Measurements from ENCODE around the gene ADARB2.

The ADARB2 gene

DNA sequence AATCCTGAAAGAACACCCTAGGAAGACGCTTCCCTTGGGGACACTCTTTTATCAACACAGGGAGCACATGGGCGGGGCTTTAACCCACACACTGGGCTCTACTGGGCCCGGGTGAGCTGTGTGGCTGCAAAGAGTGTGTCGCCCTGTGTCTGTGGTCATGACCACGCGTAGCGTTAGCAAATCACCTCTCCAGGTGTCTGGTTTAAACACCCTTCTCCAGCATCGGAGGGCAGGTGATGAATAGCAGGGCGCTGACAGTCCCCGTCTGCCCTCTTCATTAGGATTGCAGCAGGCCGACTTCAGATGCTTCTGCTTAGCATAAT is 127.7 kb downstream of the ADARB2 start:
- no peak for DNase-seq

DNA sequence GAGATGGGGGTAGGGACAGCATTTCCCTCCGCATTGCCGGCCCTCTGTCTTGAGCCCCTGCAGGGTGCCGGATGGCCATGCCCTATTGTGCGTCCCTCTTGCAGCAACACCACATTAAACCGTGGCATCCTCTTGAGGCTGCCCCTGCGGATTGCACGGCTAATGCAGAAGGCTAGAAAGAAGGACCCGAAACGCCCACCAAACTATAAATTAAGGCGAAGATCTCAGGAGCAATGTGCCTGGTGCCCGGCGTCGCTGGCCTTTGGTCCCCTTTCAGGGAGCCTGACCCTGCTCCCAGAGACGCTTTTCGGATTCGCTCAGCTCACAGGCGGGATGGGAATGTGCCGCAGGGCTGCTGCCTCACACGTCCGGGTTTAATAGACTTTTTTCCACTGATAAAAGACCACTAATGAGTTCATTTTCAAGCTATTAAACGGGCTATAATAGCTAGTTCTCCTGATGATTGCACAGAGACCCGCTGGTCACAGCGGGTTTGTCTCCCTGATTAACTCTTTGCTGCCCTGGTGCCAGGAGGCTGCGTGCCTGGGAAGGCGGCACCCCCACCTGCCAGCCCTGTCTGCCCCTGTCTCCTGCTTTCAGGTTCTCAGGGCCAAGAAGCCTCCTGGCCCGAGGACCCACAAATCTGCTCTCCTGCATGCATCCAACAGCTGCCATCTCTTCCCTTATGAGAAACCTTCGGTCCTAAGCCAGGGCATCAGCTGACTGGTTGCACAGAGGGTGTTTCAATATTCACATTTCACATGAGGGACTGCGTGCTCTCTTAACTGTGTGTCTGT is 128.3 kb downstream of the ADARB2 start:
- DNase-seq = no peak

DNA sequence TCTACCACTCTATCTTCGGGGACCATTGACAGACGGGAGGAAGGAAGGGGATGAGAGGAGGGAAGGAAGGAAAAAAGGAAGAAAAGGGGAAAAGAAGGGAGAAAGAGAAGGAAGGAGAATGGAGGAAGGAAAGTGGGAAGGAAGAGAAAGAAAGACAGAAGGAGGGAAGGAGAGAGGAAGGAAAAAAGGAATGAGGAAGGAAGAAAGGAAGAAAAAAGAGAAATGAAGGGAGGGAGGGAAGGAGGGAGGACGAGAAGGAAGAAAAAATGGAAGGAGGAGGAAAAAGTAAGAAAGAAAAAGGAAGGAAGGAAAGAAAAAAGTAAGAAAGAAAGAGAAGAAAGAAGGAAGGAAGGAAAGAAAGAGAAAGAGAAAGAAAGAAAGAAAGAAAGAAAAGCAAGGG is 128.9 kb downstream of the ADARB2 start:
- DNase-seq = no peak

DNA sequence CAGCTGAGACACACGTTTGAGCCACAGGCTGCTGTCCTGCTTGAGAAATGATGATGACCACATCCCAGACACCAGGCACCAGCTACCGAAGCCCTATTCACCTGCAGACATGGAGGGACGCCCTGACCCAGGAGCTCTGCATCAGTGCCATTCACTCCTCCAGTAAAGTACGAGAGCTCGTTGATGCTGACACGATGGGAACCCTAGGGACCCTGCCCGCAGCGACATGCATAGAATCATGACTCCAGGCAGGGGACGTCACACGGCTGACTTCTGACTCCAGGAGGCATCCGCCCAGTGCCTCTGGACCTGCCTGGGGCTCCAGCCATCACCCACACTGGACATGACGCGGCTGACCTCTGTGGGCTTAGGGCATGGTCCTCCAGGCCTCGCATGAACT is 129.9 kb downstream of the ADARB2 start:
- DNase-seq = no peak

DNA sequence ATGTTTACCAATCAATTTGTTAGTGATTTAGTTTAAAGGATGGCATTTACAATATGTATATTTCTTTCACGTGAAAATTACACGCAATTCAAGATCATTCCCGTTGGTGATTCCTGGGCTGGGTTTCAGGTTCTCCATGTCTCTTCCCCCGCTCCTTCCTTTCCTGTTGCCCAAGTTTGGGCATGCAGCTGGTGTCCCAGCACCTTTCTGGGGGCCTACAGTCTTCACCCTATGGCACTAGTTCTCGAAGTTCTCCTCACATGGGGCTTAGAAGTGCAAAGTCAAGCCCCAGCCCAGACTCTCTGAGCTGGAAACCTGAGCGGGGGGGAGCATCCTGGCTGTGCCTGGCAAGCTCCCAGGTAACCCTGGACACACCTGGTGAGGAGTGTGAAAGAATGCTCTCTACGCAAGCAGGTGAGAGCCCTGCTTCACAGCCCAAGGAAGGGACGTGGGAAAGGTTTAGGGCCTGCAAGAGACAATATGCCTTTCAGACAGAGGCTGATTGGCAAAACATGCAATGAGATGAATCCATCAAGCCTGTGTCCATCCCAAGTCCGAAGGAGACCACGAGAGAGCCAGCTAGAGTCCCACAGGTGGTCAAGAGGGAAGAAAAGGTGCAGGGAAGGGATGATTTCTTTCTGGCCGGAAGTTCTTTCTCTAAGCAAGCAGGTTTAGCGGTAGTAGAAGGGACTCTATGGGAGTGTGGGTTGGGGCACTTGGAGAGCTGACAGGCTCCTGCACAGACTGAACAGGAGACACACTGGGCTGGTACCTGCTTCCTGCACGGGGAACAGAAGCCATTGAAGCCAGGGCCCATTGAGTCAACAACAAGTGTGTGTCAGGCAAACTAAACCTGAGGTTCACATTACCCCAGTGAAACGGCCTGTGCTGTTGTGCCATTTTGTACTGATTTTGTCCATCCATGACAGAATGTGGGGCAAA is 131.1 kb downstream of the ADARB2 start:
- no peak for DNase-seq

DNA sequence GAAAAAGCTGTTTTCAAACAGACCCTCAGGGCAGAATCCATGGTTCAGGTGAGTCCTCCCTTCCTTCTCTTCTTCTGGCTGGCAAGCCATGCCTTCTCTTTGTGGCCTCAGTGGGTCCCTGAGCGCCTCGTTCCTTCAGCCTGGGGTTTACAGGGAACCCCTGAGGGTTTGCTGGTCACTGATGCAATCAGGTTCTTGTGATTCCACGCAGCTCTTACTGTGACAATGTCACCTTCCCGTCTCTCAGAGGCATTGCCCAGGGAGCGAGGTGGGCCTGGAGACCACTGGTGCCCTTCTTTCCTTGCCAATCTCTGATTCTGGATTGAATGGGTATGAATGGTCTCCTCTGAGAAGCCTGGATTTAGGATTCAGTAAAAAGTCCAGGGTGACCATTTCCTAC is 132.2 kb downstream of the ADARB2 start:
- DNase-seq = no peak

DNA sequence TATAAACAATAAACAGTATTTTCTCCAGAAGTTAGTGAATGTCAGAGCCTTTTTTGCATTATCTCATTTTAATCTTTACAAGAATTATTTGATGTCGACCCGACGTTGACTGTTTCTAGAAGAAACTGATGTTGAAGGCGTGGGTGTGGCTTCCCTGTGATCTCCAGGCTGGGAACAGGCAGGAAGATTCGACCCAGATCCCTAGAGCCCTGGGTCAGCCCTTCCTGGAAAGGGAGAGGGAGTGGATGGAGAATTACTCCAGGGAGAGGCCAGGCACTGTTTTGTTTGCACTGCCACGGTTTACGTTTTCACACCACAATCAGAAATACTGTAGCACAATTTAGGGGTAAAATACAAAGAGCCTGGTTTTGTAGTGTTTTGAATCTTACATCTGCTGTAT is 133.1 kb downstream of the ADARB2 start:
- no peak for DNase-seq

DNA sequence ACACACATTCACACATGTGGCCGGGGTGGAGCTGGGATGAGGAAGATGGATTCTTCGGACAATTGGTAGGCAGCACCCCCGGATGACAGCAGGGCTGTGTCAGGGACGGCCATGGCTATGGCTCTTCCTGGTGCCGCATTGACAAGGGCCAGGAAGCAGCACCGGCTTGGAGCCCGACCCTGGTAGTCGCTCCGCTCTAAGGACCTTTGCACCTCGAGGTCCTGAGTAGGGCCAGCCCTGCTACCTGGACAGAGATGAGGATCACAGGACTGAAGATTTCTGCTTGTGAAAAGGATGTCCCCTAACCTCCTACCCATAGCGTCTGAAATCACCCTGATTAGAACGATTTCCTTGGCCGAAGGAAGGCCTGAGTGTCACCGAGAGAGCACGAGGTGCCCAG is 134.1 kb downstream of the ADARB2 start:
- no peak for DNase-seq

DNA sequence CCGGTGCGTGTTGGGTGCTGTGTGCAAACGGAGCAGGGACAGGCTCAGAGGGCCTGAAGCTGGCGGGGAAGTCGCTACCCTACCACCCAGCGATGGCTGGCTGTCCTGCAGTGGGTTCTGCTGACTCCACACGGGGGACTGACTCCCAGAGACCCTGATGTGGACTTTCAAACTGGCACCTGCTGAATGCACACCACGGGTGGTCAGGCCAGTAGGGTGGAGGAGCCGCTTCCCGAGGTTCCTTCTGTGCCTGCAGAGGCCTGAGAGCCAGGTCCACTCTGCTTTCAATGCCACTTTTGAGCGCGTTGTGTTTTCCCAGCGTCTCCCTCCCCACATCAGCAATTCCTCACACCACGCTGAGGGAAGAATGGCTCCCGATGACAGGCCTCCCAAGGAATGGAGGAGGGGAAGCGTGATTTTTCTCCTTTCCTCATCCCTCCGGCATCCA is 135.3 kb downstream of the ADARB2 start:
- DNase-seq = no peak

DNA sequence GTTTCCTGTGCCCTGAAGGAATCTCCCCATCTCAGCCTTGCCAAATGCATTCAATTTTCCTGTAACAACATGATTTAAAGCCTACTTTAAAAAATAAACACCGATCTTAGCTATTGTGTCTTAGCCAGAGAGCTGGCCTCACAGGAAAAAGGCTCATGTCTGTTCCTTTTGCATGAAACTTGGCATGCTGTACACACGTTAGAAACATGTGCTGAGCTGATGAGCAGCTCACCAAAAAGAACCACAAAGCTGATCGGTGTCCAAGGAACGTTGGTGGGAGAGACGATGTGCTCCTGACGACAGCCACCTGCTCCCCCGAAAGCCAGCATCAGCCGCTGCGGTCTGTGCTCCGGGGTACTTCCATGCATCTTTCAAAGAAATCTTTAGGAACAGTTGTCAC is 135.9 kb downstream of the ADARB2 start:
- no peak for DNase-seq

DNA sequence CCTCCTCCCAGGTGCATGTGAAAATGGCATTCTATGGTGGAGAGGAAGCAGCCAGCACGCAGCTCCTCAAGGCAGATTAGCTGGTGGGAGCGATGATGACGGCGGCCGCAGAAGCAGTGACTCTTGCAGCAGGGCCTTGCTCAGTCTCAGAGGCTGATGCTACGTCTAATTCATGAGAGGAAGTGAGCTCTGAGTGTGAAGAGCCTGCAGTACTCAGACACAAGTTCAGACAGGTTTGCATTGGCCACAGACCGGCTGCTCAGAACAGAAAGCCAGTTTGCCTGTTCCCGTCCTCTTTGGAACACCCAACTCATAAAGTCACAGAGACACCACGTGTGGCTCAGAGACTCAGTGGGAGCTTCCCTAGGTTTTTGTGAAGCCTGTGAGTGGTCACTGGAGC is 136.5 kb downstream of the ADARB2 start:
- no peak for DNase-seq

DNA sequence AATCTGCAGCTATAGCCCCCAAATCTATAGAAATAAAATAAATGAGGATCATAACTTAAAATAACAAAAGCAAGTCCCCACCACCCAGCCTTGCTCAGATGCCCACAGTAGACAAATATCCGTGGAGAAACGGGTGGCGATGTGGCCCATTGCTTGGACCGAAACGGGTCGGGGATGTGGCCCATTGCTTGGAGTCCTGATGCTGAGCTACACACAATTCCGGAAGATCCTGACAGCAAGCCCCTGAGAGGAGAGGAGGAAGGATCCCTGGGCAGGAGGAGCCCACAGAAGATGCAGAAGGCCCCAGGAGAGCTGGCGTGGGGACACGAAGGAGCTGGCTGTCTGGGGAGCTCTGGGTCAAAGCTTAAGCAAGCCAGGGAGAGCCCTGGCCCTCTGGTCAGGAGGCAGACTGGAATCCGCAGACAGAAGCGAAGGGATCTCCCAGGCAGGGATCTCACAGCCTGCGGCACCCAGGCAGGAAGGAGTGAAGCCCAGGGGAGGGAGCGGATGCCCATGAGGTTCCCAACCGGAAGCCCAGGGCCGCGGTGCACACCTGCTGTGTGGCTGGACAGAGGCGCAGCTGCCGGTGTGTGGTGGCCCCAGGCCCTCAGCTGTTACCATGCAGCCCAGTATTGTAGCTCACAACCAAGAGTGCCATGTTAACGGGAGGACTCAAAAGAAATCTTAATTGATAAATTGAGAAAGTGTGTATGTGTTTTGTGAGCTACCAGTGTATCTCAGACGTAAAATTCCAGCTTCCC is 138.8 kb downstream of the ADARB2 start:
- DNase-seq = no peak

DNA sequence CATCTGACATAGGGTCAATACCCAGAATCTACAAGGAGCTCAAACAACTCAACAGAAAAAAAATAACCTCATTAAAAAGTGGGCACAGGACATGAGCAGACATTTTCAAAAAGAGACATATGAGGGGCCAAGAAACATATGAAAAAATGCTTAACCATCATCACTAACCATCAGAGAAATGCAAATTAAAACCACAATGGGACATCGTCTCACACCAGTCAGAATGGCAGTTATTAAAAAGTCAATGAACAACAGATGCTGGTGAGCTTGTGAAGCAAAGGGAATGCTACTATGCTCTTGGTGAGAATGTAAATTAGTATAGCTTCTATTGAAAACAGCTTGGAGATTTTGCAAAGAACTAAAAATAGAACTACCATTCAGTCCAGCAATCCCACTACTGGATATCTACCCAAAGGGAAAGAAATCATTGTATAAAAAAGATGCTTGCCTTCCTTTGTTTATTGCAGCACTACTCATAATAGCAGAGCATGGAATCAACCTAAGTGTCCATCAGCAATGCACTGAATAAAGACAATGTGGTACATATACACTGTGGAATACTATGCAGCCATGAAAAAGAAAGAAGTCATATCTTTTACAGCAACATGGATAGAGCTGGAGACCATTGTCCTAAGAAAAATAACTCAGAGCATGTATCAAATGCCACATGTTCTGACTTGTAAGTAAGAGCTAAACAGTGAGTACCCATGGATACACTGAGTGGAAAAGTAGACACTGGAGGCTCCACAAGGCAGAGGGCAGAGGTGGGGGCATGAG is 139.8 kb downstream of the ADARB2 start:
- no peak for DNase-seq

DNA sequence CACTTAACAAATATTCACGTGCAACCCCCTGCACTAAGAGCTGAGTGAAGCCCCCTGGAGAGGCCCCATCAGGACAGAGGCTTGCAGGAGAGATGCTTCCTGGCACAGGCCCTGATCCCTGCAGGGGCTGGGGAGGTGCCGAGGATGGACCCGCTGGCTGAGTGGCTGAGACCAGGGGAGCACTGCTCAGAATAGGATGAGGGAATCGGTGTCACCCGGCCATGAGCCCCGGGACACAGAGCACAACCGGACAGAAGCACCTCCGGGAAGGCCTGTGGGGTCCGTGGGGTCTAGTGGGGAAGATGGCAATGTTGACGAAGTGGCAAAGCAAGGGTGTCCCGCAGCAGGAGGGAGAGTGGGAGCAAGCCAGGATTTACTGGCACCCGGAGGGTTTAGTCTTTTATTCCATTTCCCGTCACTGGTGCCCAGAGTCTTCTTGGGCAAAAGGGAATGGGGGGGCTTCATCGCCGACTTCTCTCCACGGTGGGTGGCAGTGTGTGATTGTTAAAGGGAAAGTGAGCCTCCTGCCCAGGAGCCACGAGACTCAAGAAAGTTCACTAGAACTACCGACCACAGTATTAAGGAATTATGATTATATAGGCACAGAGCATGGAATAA is 140.7 kb downstream of the ADARB2 start:
- no peak for DNase-seq

DNA sequence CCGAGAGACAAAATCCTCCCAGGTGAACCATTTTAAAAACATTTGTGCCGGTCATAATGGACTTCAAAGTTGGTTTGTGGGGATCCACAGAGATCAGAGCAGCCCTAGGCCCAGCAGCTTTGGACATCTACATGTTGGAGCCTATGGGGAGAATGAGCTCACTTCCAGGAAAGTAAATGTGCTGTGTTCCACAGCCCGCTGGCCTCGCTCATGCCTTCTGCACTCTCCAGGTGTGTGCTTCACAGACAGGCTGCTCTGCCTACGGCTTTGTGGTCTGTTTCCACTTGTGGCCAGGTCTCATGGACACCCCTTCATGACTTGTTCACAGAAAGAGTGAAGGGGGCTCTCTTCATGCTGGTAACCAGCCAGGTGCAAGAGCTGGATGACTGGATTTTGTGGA is 141.6 kb downstream of the ADARB2 start:
- DNase-seq = no peak

DNA sequence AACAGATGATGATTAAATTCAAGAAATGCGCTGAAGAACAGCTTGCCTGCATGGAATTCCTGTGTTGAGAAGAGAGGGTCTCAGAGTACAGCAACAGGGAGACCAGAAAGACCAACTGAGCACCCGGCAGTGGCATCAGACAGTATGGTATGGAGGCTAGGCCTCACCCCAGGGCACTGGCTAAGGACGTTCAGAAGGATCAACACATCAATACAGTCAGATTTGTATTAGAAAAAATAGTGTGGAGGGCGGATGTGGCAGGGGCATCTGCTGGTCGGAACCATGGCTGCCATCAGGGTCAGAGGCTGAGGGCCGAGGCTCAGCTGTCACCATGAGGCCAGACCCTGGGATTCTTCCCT is 142.1 kb downstream of the ADARB2 start:
- DNase-seq = no peak

DNA sequence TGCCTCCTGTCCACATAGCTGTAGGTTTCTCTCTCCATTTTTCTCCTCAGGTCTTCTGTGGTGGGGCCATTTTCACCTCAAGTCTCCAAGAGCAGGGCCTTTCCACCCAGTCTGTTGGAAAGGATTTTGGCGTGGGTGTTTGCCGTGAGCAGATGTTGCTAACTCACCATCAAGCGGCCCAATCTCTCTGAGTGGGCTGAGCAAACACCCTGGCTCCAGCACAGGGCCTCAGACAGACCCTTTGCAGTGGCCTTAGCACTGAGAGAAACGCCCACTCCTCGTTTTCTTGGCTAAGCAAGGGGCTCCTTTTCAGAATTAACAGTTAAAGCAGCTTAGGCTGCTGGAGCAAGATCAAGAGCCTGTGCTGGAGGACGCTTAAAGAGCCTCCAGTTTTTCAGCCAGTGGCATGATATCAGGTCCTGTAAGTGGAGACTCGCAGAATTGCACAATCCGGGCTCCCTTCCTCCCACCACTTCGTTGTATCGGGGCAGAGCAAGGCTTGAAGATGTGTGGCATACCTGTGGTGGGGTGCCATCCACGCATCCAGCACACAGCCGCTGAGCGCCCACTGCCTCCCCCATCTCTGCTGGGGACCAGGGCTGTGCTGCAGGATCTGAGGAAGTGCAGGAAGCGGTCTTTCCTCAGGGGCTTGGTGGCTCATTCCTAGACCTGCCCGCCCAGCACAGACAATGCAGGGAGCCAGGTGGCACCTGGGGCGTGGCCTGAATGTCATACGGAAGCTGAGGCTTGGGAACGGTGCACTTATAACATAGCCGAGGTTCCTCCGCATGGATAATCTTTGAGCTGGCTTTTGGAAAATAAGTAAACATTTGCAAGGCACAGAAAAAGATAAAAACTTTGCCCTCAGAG is 142.7 kb downstream of the ADARB2 start:
- no peak for DNase-seq

DNA sequence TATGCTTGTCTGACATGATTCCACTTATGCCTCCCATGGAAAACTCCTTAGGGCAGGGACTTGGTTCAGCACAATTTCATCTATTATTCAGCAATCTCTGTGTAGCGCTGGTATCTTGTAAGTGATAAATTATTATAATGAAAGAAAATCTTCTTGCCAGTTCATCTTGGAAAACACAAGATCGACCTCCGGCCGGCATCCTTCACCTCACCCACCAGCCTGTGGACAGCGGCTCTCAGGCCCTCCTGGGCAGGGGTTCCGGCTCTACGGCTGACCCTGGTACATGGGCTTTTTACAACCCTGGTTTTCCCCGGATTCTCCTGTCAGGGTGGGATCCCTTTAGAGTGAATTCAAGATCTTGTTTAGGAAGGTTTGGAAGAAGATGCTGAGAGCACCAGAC is 145.6 kb downstream of the ADARB2 start:
- no peak for DNase-seq

DNA sequence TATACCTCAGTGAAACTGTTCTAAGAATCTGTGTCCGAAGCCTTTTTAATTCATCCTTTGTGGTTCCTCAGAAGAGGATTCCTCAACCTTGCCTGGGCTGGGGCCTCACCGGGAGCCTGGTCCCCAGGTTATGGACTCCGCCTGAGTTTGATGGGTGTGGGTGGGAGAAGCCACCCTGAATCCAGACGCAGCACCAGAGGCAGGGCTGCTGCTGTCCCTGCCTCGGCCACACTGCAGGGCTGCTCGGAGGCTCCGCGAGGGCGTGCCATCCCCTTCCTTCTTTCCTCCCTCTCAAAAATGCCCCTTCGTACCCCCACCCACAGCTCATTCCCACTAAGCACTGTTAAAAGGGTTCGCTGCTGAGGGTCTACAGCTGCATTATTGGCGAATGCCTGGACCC is 146.3 kb downstream of the ADARB2 start:
- DNase-seq = no peak

DNA sequence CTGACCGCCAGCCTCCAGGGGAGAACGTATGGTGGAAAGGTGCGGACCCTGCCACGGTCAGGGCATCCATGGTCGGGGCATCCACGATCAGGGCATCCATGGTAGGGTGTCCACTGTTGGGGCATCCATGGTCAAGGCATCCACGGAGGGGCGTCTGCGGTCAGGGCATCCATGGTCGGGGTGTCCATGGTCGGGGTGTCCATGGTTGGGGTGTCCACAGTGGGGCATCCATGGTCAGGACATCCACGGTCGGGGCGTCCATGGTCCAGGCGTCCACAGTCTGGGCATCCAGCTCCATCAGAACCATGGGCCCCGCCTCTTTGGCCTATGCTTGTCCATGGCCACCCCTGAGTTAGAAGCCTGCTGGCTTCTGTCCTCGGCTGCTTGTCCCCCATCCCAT is 148.1 kb downstream of the ADARB2 start:
- no peak for DNase-seq

DNA sequence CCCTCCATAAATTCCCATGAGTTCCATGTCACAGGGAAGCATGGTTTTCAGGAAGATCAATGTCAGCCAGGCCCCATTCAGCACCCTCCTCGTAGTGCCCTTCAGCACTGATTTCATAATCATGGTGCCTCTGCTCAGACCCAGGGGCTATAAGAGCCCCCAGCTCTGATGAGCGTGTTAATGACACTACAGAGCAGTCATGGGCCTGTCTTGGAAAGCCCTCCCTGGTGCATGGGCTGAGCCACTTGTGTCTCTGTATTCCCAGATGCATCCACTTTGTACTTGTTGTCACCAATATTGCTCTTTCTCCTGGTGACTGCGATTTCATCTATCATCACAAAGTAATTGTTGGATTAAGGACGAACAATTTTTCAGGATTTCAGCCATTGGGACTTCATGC is 154.6 kb downstream of the ADARB2 start:
- DNase-seq = no peak

All from CD4-positive, alpha-beta T cell treated with Interleukin-12 subunit alpha and Interleukin-12 subunit beta, for 1 hour (primary cell).